ENCODE measurements around the gene DNAJC5G.
"Not testable (repeated sequence)": the region's sequence is repeated elsewhere in the genome, so short reads cannot be mapped to it uniquely, and the experiment has no call there.

DNAJC5G gene

DNA sequence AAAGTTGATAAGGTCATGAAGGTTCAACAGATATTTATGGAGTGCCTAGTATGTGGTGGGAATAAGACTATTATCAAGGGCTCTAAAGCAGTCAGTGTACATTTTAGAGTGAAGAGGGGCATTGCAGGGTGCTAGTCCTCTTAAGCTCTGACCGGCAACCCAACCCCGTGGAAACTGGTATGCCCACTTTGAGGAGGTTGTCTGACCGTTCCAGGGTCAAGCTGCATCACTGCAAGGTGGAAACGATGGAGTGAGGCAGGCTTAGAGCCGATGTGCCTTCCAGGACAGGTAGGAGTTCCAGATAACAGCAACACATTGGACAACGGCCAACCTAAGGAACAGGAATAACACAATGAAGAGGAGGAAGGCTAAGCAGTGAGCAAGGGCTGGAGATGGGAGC is 34.4 kb downstream of the DNAJC5G start:
- no peak for DNase-seq (ENCODE audit: low read depth)

DNA sequence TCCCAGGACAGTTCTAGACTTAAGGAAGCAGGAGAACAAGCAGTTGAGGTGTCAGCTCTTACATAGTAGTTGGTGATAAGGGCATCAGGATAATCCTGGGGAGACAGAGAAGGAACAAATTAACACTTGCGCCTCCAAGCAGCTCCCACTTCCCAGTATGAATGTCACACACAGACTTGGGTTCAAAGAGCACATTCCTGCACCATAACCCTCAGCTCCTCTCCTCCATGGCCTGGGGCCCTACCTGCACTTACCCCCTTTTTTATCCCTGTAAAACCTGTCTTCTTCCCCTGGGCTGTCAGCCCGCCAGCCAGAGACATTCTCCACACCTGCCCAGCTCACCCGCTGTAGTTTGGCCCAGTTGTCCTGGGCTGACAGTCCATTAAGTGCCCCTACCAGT is 36.9 kb downstream of the DNAJC5G start:
- DNase-seq (ENCODE audit: low read depth), result no peak

DNA sequence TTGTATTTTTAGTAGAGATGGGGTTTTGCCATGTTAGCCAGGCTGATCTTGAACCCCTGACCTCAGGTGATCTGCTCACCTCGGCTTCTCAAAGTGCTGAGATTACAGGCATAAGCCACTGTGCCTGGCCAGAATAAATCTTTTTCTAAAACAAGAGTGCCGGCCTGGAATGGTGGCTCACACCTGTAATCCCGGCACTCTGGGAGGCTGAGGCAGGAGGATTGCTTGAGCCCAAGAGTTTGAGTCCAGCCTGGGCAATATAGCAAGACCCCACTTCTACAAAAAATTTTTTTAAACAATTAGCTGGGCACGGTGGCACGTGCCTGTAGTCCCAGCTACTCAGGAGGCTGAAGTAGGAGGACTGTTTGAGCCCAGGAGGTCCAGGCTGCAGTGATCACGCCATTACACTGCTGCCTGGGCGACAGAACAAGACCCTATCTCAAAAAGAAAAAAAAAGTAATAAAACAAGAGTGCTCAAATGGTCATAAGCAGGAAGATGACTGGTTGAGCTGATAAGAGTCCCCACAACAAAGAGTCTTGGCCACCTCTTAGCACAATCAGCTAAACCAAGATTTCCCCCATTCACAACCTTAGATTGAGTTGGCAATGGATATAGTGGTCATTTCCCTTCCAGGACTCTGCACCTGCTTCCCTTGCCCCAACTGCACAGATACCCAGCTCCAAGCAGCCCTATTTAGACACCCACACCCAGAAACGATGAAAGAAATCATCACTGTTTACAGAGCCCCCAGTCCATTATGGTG is 38.8 kb downstream of the DNAJC5G start:
- DNase-seq (ENCODE audit: low read depth), result no peak

- no peak for DNase-seq (ENCODE audit: low read depth)
These were observed 39.5 kb downstream of the DNAJC5G start for GRCh38 chr2:27314709-27315108.

DNA sequence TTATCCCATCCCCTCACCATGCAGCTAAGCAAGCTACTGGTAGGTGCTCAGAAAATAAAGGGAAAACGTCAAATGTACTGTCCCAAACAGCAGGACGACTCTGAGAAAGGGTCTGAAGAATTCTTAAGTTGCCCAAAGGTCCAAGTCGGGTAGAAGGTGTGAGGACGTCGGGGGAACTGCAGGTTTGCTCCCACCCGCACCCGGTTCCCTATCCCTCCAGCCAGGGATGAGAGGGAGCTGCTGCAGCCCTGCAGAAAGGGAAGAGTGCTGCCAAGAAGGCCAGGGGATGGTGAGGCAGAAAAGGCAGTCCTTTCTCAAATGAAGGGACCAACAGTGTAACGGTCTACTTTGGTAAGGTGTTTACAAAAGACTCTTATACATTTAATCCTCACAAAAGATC is 39.9 kb downstream of the DNAJC5G start:
- no peak for DNase-seq (ENCODE audit: low read depth)

DNA sequence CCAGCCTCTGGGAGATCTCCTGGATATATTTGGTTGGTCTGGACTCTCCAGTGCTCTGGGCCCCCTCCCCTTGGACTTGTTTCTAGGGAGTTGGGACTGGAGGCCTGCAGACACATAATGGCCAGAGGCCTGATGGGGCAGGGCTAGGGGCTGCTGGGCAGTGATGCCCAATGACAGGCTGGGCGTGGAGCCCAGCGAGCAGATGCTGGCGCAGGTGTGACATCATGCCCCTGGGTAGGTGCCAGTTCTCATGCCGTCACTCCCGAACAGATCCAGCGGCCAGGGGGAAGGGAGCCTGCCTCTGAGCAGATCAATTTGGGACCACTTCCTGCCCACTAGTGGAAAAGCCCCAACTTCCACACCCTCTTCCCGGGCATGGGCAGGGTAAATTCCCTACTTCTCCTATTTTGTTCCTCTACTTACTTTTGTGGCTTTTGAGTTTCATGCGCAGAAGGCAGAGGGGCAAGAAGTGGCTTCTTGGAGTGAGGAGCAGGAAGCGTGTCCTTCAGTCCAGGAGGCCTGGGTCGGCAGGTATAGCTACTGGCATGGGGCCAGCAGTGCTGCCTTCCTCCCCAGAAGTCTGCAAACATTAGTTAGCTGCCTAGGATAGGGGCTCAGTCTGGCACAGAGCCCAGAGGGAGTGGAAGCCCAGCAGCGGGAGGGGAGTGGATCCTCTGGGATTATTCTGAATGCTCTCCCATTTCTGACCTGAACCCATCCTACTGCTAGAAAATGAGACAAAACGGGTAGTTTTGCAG is 41.6 kb downstream of the DNAJC5G start:
- no peak for DNase-seq (ENCODE audit: low read depth)

DNA sequence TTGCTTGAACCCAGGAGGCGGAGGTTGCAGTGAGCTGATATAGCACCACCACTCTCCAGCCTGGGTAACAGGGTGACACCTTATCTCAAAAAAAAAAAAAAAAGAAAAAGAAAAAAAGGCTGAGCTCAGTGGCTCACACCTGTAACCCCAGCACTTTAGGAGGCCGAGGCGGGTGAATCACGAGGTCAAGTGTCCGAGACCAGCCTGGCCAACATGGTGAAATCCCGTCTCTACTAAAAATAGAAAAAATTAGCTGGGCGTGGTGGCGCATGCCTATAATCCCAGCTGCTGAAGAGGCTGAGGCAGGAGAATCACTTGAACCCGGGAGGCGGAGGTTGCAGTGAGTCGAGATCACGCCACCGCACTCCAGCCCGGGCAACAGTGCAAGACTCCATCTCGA is 44.6 kb downstream of the DNAJC5G start:
- not testable (repeated sequence) for DNase-seq (ENCODE audit: low read depth)

DNA sequence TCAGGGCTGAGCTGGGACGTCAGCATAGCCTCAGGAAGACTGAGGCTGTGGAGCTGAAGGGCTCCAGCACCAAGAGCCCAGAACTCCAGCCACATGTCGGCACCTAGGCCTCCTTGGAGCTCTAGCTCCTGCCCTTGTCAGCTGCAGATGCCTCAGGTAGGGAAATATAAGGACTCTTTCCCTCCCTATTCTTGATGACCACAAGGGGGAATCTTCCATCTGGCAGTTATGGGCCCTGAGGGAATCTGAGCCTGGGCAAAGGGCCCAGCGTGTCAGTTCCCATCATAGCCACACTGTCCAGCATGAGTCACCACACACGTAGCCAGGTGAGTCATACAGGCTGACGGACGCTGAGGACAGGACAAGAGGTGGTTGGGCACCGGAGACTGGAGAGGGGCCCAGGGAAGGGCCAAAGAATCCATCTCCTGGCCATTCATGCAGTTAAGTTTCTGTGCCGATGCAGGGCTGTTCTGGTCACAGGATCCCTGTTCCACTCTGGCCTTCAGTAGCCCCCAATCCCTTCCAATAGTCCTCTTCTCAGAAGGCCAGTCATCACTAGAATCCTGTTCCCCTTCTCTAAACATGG is 45.8 kb downstream of the DNAJC5G start:
- DNase-seq (ENCODE audit: low read depth), result peak; percentile 99

GRCh38 chr2:27322301-27322765 is 47.1 kb downstream of the DNAJC5G start:
- no peak for DNase-seq (ENCODE audit: low read depth)

GRCh38 chr2:27322766-27323595 is 47.7 kb downstream of the DNAJC5G start, which contains the start of gene MPV17:
Gene MPV17 (minus strand): TSS chr2:27323097. CDS start chr2:27322517, 580 bp downstream.
- peak; percentile 78 for DNase-seq (ENCODE audit: low read depth)

GRCh38 chr2:27323596-27324285 is 48.5 kb downstream of the DNAJC5G start:
- DNase-seq (ENCODE audit: low read depth), result no peak

DNA sequence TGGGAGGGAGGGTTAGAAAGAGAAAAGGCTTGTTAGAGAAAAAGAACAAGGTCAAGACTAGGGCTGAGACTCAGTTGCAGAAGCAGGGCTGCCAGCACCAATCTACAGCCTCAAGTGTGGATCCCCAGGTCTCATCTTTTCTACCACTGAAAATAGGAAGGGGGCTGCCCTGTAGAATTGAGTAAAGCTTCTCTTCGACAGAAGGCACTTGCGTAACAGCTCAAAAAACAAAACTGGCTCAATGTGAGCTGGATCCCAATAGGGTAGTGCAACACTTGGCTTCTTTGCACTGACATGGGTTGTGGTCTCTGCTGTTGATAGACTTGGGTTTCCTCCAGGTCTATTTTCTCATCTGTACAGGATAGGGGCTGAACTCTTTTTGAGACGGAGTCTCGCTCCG is 49.5 kb downstream of the DNAJC5G start:
- DNase-seq (ENCODE audit: low read depth), result no peak

Measured in GM04504 (cell line).